Measurements from ENCODE around the gene HRK.
"Not testable (repeated sequence)": the region's sequence is repeated elsewhere in the genome, so short reads cannot be mapped to it uniquely, and the experiment has no call there.

The HRK gene

DNA sequence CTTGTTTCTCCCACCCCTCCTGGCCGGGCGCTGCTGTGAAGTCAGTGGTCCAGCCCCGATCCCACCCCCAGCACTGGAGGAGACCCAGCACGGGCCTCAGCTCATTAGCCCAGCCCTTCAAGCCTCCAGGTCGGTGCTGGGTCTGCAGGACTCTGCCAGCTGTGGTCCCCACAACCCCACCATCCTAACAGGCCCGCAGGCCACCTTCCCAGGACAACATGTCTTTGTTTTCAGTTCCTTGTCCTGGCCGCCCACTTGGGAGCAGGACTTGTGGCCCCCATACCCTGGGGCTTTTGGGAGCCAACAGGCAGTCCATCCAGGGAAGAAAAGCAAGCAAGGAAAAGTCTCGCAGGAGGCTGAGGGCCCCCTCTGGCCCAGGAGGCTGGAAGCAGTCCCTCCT lies 60.0 kb downstream of the HRK start:
- no peak for DNase-seq (ENCODE audit: low read depth in 2 of 3, low spot score in 2 of 3)

DNA sequence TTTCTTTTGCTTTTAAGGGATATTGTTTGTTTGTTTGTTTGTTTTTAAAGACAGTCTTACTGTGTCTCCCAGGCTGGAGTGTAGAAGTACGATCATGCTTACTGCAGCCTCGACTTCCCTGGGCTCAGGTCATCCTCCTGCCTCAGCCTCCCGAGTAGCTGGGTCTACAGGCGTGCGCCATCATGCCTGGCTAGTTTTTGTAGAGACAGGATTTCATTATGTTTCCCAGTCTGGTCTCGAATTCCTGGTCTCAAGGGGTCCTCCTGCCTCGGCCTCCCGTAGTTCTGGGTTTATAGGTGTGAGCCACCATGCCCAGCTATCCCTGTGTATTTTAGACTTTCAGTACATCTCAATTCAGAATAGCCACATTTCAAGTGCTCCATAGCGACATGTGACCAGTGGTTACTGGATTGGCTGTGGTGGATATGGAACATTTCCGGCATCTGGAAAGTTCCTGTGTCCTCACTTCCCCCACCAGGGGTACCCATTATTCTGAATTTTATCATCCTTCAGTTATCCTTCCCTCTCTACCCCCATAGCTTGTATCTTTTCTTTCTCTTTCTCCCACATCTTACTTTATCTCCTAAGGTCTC lies 61.1 kb downstream of the HRK start:
- DNase-seq (ENCODE audit: low read depth in 2 of 3, low spot score in 2 of 3): no peak

DNA sequence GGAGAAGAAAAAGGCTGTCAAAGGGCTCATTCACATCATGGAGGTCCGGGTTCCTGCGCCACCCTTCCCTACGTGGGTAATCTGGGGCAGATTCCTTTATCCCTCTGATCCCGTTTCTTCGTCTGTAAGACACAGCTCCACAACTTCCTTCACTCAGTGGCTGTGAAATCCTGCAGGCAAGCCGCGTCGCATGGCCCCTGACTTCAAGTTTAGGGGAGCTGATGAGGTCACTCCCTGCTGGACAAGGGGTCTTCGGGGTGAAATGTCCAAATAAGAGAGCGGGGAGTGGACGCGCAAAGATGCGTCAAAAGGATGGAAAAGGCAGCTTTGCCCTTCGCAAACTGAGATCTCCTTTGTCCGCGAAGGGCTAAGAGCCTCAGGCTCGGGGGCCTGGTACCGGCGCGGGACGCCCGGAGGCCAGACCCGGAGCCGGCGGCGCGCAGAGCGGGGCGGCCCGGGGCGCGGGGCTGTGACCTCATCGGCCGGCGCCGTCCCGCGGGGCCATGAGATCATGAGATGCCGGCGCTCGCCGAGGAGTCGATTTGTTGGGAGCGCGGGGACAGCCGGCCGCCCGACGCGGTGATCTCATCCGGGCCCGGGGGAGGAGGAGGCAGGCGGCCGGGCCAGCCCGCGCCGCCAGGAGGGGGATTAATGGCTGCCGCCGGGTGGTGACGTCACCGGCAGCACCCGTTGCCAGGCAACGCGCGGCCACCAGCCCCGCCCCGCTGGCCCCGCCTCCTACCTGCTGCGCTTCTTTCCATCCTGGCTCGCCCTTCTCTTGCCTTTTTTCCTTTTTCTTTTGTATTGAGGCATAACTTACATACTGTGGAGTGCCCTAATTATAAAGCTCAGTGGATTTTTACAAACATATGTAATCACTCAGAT lies 62.1 kb downstream of the HRK start:
- peak; percentile 71 to 75 (median 73) for DNase-seq (ENCODE audit: low read depth in 2 of 3, low spot score in 2 of 3)

DNA sequence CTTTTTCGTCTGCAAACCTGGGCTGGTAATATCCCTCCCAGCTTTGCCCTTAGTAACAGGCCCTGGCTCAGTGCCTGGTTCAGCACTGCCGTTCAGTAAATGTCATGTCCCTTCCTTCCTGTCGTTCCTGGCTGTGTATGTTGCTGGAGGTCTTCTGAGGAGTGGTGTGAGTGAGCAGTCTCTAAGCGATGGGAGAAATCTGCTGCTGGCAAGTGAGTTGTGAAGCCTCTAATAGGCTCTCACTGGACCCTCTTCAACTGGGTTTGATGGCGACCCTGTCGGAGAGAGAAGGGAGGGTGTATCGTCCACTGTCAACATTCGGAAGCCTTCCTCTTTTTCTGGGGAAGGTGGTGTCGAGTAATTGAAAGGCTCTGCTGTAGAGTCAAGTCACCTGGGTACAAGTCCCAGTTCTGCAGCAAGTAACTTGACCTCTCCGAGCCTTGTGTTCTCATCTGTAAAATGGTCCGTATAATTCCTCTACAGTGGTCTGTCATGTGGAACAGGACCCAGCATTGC lies 62.8 kb downstream of the HRK start:
- DNase-seq (ENCODE audit: low read depth in 2 of 3, low spot score in 2 of 3): no peak

DNA sequence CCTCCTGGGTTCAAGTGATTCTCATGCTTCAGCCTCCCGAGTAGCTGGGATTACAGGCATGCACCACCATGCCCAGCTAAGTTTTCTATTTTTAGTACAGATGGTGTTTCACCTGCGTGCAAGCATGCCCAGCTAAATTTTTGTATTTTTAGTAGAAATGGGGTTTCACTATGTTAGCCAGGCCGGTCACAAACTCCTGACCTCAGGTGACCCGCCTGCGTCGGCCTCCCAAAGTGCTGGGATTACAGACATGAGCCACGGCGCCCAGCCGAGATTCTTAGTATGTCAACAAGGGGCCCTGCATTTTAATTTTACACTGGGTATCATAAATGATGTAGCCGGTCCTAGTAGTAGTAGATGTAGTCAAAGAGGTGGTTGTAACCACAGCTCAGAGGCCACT lies 66.5 kb downstream of the HRK start:
- not testable (repeated sequence) for DNase-seq (ENCODE audit: low read depth in 2 of 3, low spot score in 2 of 3)

DNA sequence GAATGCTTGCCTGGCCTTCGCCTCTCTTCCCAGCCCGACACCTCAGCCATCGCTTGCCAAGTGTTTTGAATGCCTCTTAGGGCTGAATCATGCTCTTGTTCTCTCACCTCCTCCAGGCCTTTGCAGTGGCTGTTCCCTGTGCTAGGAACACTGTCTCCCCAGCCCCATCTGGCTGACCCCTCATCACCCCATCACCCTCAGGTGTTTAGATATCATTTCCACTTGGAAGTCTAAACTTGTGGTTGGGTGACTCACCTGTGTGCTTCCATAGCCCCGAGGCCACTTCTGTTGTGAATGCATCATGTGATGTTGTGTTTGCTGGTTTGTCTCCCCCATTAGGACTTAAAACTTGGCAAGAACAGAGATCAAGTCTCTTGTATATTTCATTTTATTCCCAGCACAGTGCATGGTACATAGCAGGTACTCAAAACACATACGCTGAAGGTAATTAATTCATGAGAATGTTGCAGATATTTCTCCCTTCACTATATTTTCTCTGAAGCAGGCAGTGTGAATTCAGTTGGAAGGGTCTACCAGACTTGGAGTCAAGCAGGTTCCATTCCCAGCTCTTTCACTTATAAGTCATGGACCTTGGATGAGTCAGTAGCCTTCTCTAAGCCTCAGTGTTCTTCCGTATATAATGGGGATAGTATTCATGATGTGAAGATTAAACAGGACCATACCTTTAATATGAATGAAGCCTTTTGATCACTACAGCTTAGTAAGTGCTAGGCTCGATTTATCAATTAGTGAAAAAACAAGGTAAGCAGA lies 67.8 kb downstream of the HRK start:
- DNase-seq (ENCODE audit: low read depth in 2 of 3, low spot score in 2 of 3): no peak

DNA sequence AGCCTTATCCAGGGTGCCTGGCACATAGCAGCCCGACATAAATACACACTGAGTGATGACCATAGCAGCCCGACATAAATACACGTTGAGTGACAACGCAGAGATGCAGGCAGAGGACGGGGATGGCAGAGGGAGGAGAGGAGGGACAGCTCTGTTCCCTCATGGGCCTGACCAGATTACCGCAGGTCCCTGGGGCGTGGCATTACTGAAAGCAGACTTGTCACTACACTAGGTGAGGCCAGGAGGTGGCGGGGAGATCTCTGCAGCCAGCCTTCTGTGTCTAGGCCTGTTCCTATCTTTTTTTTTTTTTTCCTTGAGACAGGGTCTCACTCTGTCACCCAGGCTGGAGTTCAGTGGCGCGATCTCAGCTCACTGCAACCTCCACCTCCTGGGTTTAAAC lies 69.0 kb downstream of the HRK start:
- no peak for DNase-seq (ENCODE audit: low read depth in 2 of 3, low spot score in 2 of 3)

DNA sequence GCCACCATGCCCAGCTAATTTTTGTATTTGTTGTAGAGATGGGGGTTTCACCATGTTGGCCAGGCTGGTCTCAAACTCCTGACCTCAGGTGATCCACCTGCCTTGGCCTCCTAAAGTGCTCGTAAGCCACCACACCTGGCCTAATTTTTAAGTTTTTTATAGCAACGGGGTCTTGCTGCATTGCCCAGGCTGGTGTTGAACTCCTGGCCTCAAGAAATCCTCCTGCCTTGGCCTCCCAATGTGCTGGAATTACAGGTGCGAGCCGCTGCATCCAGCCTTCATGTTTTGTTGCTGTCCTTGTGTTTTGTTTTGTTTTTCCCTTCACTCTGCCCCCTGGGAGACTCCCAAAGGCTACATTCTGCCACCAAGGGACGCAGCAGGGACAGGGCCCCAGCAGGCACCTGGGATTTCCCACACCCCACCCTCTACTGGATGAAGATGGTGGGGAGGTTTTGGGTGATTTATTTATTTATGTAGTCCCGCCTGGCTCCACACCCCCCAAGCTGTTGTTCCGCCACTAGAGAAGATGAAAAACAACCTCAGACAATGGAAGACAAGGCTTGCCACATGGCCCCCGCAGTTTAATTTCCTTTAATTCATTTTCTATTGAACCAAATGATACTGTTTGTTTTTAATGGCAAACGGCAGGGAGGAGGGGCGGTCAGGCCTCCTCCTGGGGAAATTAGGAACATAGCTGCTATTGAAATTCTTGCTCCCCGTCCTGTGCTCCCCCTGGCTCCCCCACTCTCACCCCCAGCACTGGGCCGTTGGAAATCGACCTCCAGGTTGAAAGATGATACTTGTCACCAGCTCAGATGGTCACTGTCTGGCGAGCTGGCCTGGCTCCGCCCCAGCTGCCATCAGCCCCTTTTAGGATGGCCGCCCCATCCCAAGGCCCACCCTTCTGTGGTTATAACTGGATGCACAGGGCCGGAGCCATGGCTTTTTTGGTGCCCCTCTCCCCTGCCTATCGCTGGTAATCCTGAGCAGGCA lies 72.8 kb downstream of the HRK start:
- DNase-seq (ENCODE audit: low read depth in 2 of 3, low spot score in 2 of 3): no peak

DNA sequence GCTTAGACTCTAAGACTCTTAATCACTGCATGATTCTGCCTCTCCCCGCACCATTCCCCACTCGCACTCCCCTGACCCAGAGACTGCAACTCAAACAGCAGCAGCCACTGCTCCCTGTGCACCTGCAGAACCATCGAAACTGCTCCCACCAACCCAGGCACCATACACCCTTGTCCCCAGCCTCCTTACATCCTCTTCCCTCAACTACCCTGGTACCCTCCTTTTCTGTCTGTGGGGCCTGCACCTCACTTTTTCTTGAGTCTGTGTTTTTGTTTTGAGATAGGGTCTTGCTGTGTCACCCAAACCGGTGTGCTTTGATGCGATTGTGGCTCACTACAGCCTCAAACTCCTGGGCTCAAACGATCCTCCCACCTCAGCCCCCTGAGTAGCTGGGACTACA lies 73.7 kb downstream of the HRK start:
- DNase-seq (ENCODE audit: low read depth in 2 of 3, low spot score in 2 of 3): no peak

DNA sequence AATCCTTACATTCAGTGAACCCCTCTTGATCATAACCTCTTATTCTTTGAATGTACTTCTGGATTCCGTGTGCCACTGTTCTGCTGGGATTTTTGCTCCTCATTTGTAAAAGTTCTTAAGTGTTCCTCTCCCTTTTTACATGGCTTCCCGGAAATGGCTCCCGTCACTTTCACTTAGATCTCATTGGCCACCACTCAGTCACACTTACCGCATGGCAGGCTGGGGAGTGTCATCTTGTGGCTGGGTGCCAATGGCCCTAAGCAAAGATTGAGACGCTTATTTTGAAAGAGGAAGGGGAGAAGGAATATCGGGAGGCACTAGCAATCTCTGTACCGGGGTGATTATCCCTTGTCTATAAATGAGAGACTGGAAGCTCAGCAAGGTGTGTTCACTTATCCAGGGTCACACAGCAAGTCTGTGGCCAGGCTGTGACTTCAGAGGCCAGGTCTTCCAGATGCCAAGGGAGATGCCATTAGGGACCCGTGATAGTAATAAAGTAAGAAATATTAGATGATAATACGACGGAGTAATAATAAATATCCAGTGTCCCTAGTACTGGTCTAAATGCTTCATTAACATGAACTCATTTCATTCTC lies 74.3 kb downstream of the HRK start:
- no peak for DNase-seq (ENCODE audit: low read depth in 2 of 3, low spot score in 2 of 3)

All from activated CD8-positive, alpha-beta memory T cell treated with anti-CD3 and anti-CD28 coated beads for 48 hours (primary cell).